PC-9 (cell line): Measurements from ENCODE around the gene KLHL26. TPM values are rescaled to one million over a fixed set of nuclear protein-coding genes. Genes with fewer than 3 reads are reported as not detected.

Experiments used
- BruUV-seq: library from RNA; stranded (reverse); fragments of 400-500 nt; replicated peaks from 2 replicates; lab custom pipeline; 2021; lab: Mats Ljungman, UMichigan
- CTCF ChIA-PET: fragments of 300-600 bp; sonication (Branson Sonifier 250); formaldehyde crosslinking; loops from one replicate; lab custom pipeline; 2022; ENCODE audit warnings: antibody characterized with exemption; lab: Charles Lee
- POLR2A ChIA-PET: fragments of 300-600 bp; sonication (Branson Sonifier 250); formaldehyde crosslinking; loops from one replicate; lab custom pipeline; 2022; ENCODE audit warnings: antibody characterized with exemption; ENCODE audit not compliant: unreplicated experiment; lab: Charles Lee
- DNase-seq, 2 experiments: peaks; one replicate each; pipeline versions ENCODE4 v3.0.0 to v3.0.0-alpha.2; 2015 to 2022; ENCODE audit warnings: mixed read lengths in 1 of 2
- H2AFZ ChIP-seq: fragments of 200-600 bp; sonication (generic); 2 replicates; pipeline ENCODE4 v1.8.1; 2017; ENCODE audit warnings: antibody characterized with exemption
- H3F3A ChIP-seq: fragments of 200-600 bp; sonication (generic); 2 replicates; pipeline ENCODE4 v1.8.1; 2017; ENCODE audit warnings: antibody characterized with exemption, mild to moderate bottlenecking, low read depth; ENCODE audit not compliant: insufficient read depth
- H3K27ac ChIP-seq: fragments of 200-600 bp; sonication (generic); 2 replicates; pipeline ENCODE4 v1.6.1; 2016; ENCODE audit warnings: mixed run types
- H3K27me3 ChIP-seq: fragments of 200-600 bp; sonication (generic); 2 replicates; pipeline ENCODE4 v1.6.1; 2016; ENCODE audit warnings: low read depth, mixed run types; ENCODE audit not compliant: insufficient read depth
- H3K36me3 ChIP-seq: fragments of 200-600 bp; sonication (generic); 2 replicates; pipeline ENCODE4 v1.6.1; 2016; ENCODE audit warnings: low read depth, mixed run types
- H3K4me1 ChIP-seq: fragments of 200-600 bp; sonication (generic); replicated peaks from 2 replicates; pipeline ENCODE4 v1.6.1; 2016; ENCODE audit warnings: mixed run types; ENCODE audit not compliant: insufficient read depth
- H3K4me2 ChIP-seq: fragments of 200-600 bp; sonication (generic); 2 replicates; pipeline ENCODE4 v1.6.1; 2017; ENCODE audit warnings: mixed run types
- H3K4me3 ChIP-seq: fragments of 200-600 bp; sonication (generic); 2 replicates; pipeline ENCODE4 v1.6.1; 2016; ENCODE audit warnings: mixed run types
- H3K79me2 ChIP-seq: fragments of 200-600 bp; sonication (generic); 2 replicates; pipeline ENCODE4 v1.6.1; 2017; ENCODE audit warnings: low read depth, mixed run types
- H3K9me2 ChIP-seq: fragments of 200-600 bp; sonication (generic); 2 replicates; pipeline ENCODE4 v1.8.1; 2017; ENCODE audit warnings: mild to moderate bottlenecking; ENCODE audit not compliant: insufficient read depth
- H3K9me3 ChIP-seq: fragments of 200-600 bp; sonication (generic); 2 replicates; pipeline ENCODE4 v1.8.1; 2016; ENCODE audit warnings: low read depth; ENCODE audit not compliant: insufficient read depth
- H4K20me1 ChIP-seq: fragments of 200-600 bp; sonication (generic); 2 replicates; pipeline ENCODE4 v1.8.1; 2017; ENCODE audit not compliant: insufficient read depth
- CTCF ChIP-seq: fragments of 200-600 bp; sonication (generic); conservative IDR thresholded peaks from 2 replicates; pipeline ENCODE4 v1.6.1; 2017; ENCODE audit warnings: mixed run types, antibody characterized with exemption, mild to moderate bottlenecking, moderate library complexity
- EZH2 ChIP-seq: fragments of 200-600 bp; sonication (generic); IDR thresholded peaks from 2 replicates; pipeline ENCODE4 v1.8.0; 2017; ENCODE audit warnings: antibody characterized with exemption, low read depth
- intact Hi-C: fragments of 100-400 bp; cut with micrococcal nuclease; formaldehyde crosslinking; loops from one replicate; pipeline ENCODE4 v1.10.0; 2022; ENCODE audit not compliant: unreplicated experiment
- total RNA-seq: library from RNA; stranded (reverse); gene quantifications from 2 replicates; pipeline ENCODE4 v1.2.3, GENCODE V29; 2021

KLHL26 gene
- total RNA-seq, 1 experiment from 2014 or later = 11.8 TPM

- TF ChIP-seq EZH2 (no peak), CTCF (no peak)
- H3K4me3 ChIP-seq = no peak overlapping the region
- H2AFZ ChIP-seq = no peak overlapping the region
- POLR2A ChIA-PET = interaction anchor here (0.7 kb wide), 1 partner anchor 8 kb away, joined by 3 read pairs; no protein-coding TSS in a partner anchor
- CTCF ChIA-PET = interaction anchor here (0.6 kb wide), 1 partner anchor 84 kb away, joined by 10 read pairs; no protein-coding TSS in a partner anchor
- no peaks in the 10 kb centered on the region for H3K27me3 ChIP-seq
- H3K27ac ChIP-seq = no peak overlapping the region
- peaks cover 24% of the 10 kb centered on the region for H3F3A ChIP-seq
- H3K79me2 ChIP-seq = no peaks in the 10 kb centered on the region
- H4K20me1 ChIP-seq = no peaks in the 10 kb centered on the region
- no peaks in the 10 kb centered on the region for H3K36me3 ChIP-seq
- peaks cover 24% of the 10 kb centered on the region for H3K4me1 ChIP-seq
- no peaks in the 10 kb centered on the region for H3K9me2 ChIP-seq
- no peaks in the 10 kb centered on the region for H3K9me3 ChIP-seq
- no TSS peak for BruUV-seq
- intact Hi-C loops = loop anchor here (5.0 to 10.0 kb wide), 2 partner anchors 158 to 210 kb away; partner anchors contain the start of gene UPF1
- peak in 1 of 2 experiments; percentile 33 for DNase-seq
- H3K4me2 ChIP-seq = no peak overlapping the region
Observed at GRCh38 chr19:18674616-18675015, 37.8 kb downstream of the KLHL26 start.

- Histone ChIP-seq H3K27ac (no peak overlapping the region), H3K4me1 (peaks cover 24% of the 10 kb centered on the region), H3K9me2 (no peaks in the 10 kb centered on the region), H3K27me3 (no peaks in the 10 kb centered on the region), H4K20me1 (no peaks in the 10 kb centered on the region), H3K4me3 (no peak overlapping the region), H3F3A (peaks cover 31% of the 10 kb centered on the region), H2AFZ (no peak overlapping the region), H3K79me2 (no peaks in the 10 kb centered on the region), H3K36me3 (no peaks in the 10 kb centered on the region), H3K9me3 (no peaks in the 10 kb centered on the region), H3K4me2 (no peak overlapping the region)
- peak; percentile 64 for TF ChIP-seq CTCF
- no peak for TF ChIP-seq EZH2
- no TSS peak for BruUV-seq
- POLR2A ChIA-PET = no interaction called here
- peak in 1 of 2 experiments; percentile 33 for DNase-seq
- intact Hi-C loops = loop anchor here (5.0 to 10.0 kb wide), 2 partner anchors 157 to 211 kb away; partner anchors contain the start of gene UPF1
- CTCF ChIA-PET = no interaction called here
Observed at GRCh38 chr19:18675779-18676178, 39.0 kb downstream of the KLHL26 start.

GRCh38 chr19:18676692-18677091 is 39.9 kb downstream of the KLHL26 start:
- CTCF ChIA-PET = no interaction called here
- H3K9me2 ChIP-seq = no peaks in the 10 kb centered on the region
- H4K20me1 ChIP-seq = no peaks in the 10 kb centered on the region
- H3K9me3 ChIP-seq = no peaks in the 10 kb centered on the region
- H2AFZ ChIP-seq = no peak overlapping the region
- no peaks in the 10 kb centered on the region for H3K27me3 ChIP-seq
- no peaks in the 10 kb centered on the region for H3K36me3 ChIP-seq
- H3K27ac ChIP-seq = no peak overlapping the region
- DNase-seq = no peak
- peaks cover 24% of the 10 kb centered on the region for H3K4me1 ChIP-seq
- no peak overlapping the region for H3K4me2 ChIP-seq
- H3F3A ChIP-seq = peaks cover 28% of the 10 kb centered on the region
- H3K79me2 ChIP-seq = no peaks in the 10 kb centered on the region
- POLR2A ChIA-PET = no interaction called here
- intact Hi-C loops = loop anchor here (5.0 to 10.0 kb wide), 2 partner anchors 156 to 212 kb away; partner anchors contain the start of gene UPF1
- TF ChIP-seq EZH2 = no peak
- TF ChIP-seq CTCF = no peak
- no TSS peak for BruUV-seq
- H3K4me3 ChIP-seq = no peak overlapping the region
